Activated CD4-positive, alpha-beta memory T cell treated with anti-CD3 and anti-CD28 coated beads, Interleukin-2, amount 10 ng/mL, durations not matched to agents 7 days and 5 days (primary cell): ENCODE results near the gene TTLL6. TPM values are rescaled to one million over a fixed set of nuclear protein-coding genes. Genes with fewer than 3 reads are reported as not detected.
A peak's percentile ranks its signal among the peaks of the same experiment; 100 is the strongest.
"Not testable (repeated sequence)": the region's sequence is repeated elsewhere in the genome, so short reads cannot be mapped to it uniquely, and the experiment has no call there.

Experiments used
- CTCF ChIA-PET: fragments of 350-600 bp; sonication (Branson Sonifier 250); formaldehyde crosslinking; loops from one replicate; lab custom pipeline; 2021; ENCODE audit warnings: antibody characterized with exemption, inconsistent platforms; lab: Charles Lee
- POLR2A ChIA-PET: fragments of 350-600 bp; sonication (Branson Sonifier 250); formaldehyde crosslinking; loops from one replicate; lab custom pipeline; 2021; ENCODE audit warnings: antibody characterized with exemption; lab: Charles Lee
- DNase-seq: peaks from one replicate; pipeline ENCODE4 v3.0.0-alpha.2; 2020
- H3K27ac Mint-ChIP-seq: one replicate; pipeline ENCODE4 v1.8.0; 2021; ENCODE audit warnings: mild to moderate bottlenecking, mixed read lengths
- H3K27me3 Mint-ChIP-seq: one replicate; pipeline ENCODE4 v1.8.0; 2021; ENCODE audit warnings: mixed read lengths
- H3K36me3 Mint-ChIP-seq: one replicate; pipeline ENCODE4 v1.8.0; 2021; ENCODE audit warnings: low read depth, mixed read lengths
- H3K4me1 Mint-ChIP-seq: one replicate; pipeline ENCODE4 v1.8.0; 2021; ENCODE audit warnings: mixed read lengths
- H3K4me3 Mint-ChIP-seq: one replicate; pipeline ENCODE4 v1.8.0; 2021; ENCODE audit warnings: mild to moderate bottlenecking, mixed read lengths
- H3K9me3 Mint-ChIP-seq: one replicate; pipeline ENCODE4 v1.8.0; 2021; ENCODE audit warnings: mixed read lengths
- total RNA-seq, 2 experiments: library from RNA; stranded (reverse); gene quantifications; one replicate each; pipeline ENCODE4 v1.2.3, GENCODE V29; 2021

TTLL6 gene
- total RNA-seq, 2 experiments from 2014 or later, result not detected

- Mint-ChIP-seq H3K9me3 (no peaks in the 10 kb centered on the region), H3K4me1 (peaks cover 92% of the 10 kb centered on the region), H3K27ac (peak overlapping the region; percentile 16), H3K4me3 (no peak overlapping the region), H3K36me3 (peaks cover 52% of the 10 kb centered on the region), H3K27me3 (no peaks in the 10 kb centered on the region)
- CTCF ChIA-PET, result interaction anchor here (0.8 to 3.7 kb wide), 6 partner anchors 15 to 199 kb away, joined by 3 to 17 read pairs (median 7); no protein-coding TSS in a partner anchor
- peak; percentile 22 for DNase-seq
- POLR2A ChIA-PET, result interaction anchor here (0.9 to 1.9 kb wide), 7 partner anchors 8 to 58 kb away, joined by 3 to 6 read pairs (median 3); no protein-coding TSS in a partner anchor
Observed at GRCh38 chr17:48835971-48836370, 18.9 kb upstream of the TTLL6 start.

GRCh38 chr17:48834973-48835372 lies 17.9 kb upstream of the TTLL6 start:
- Mint-ChIP-seq H3K4me3 (no peak overlapping the region), H3K9me3 (no peaks in the 10 kb centered on the region), H3K27me3 (no peaks in the 10 kb centered on the region), H3K27ac (no peak overlapping the region), H3K36me3 (peaks cover 46% of the 10 kb centered on the region), H3K4me1 (peaks cover 87% of the 10 kb centered on the region)
- ChIA-PET POLR2A (interaction anchor here (0.9 to 1.9 kb wide), 6 partner anchors 9 to 357 kb away, joined by 3 to 5 read pairs (median 3); no protein-coding TSS in a partner anchor), CTCF (interaction anchor here (0.8 to 3.7 kb wide), 5 partner anchors 10 to 157 kb away, joined by 3 to 17 read pairs (median 10); no protein-coding TSS in a partner anchor)
- no peak for DNase-seq

- Mint-ChIP-seq H3K36me3 (peaks cover 29% of the 10 kb centered on the region), H3K9me3 (no peaks in the 10 kb centered on the region), H3K4me3 (peak overlapping the region; percentile 90), H3K4me1 (peaks cover 61% of the 10 kb centered on the region), H3K27ac (peak overlapping the region; percentile 97), H3K27me3 (peaks cover 5% of the 10 kb centered on the region)
- POLR2A ChIA-PET, result interaction anchor here (0.8 to 1.9 kb wide), 6 partner anchors 10 to 113 kb away, joined by 3 to 17 read pairs (median 4); partner anchors contain the start of gene SNF8
- CTCF ChIA-PET, result interaction anchor here (0.6 to 1.6 kb wide), 7 partner anchors 8 to 154 kb away, joined by 3 to 9 read pairs (median 4); partner anchors contain the start of gene TTLL6
- no peak for DNase-seq
Observed at GRCh38 chr17:48831549-48831883, 14.5 kb upstream of the TTLL6 start.

GRCh38 chr17:48830840-48831548 lies 14.0 kb upstream of the TTLL6 start, which contains the start of gene CALCOCO2:
Gene CALCOCO2 (plus strand): TSS chr17:48831035. CDS start chr17:48841708, 10,673 bp downstream.
- no peaks in the 10 kb centered on the region for H3K9me3 Mint-ChIP-seq
- peaks cover 56% of the 10 kb centered on the region for H3K4me1 Mint-ChIP-seq
- H3K27me3 Mint-ChIP-seq, result peaks cover 5% of the 10 kb centered on the region
- DNase-seq, result peak; percentile 91
- H3K4me3 Mint-ChIP-seq, result peak within 1 kb of the TSS; percentile 90
- ChIA-PET POLR2A (interaction anchor here (0.6 to 1.9 kb wide), 11 partner anchors 9 to 114 kb away, joined by 3 to 17 read pairs (median 4); partner anchors contain the start of gene SNF8), CTCF (interaction anchor here (0.6 to 1.6 kb wide), 8 partner anchors 8 to 154 kb away, joined by 3 to 9 read pairs (median 4); partner anchors contain the start of gene TTLL6)
- H3K27ac Mint-ChIP-seq, result peak within 1 kb of the TSS; percentile 97
- H3K36me3 Mint-ChIP-seq, result peaks cover 24% of the 10 kb centered on the region

- POLR2A ChIA-PET, result no interaction called here
- Mint-ChIP-seq H3K27me3 (peaks cover 20% of the 10 kb centered on the region), H3K9me3 (no peaks in the 10 kb centered on the region), H3K4me1 (peaks cover 9% of the 10 kb centered on the region), H3K36me3 (no peaks in the 10 kb centered on the region), H3K4me3 (no peak overlapping the region), H3K27ac (no peak overlapping the region)
- CTCF ChIA-PET, result no interaction called here
- DNase-seq, result no peak
Observed at GRCh38 chr17:48825446-48826381, 8.7 kb upstream of the TTLL6 start.

GRCh38 chr17:48820936-48821335 lies 3.9 kb upstream of the TTLL6 start:
- H3K36me3 Mint-ChIP-seq, H3K4me3 Mint-ChIP-seq, H3K27ac Mint-ChIP-seq, H3K9me3 Mint-ChIP-seq, DNase-seq: not testable (repeated sequence)
- CTCF ChIA-PET, result interaction anchor here (1.6 kb wide), 1 partner anchor 63 kb away, joined by 5 read pairs; no protein-coding TSS in a partner anchor
- Mint-ChIP-seq H3K27me3 (peaks cover 47% of the 10 kb centered on the region), H3K4me1 (peaks cover 14% of the 10 kb centered on the region)
- POLR2A ChIA-PET, result interaction anchor here (1.6 kb wide), 1 partner anchor 10 kb away, joined by 4 read pairs; the partner anchor contains the start of gene CALCOCO2

GRCh38 chr17:48819466-48819865 lies 2.4 kb upstream of the TTLL6 start:
- H3K4me1 Mint-ChIP-seq, result peaks cover 18% of the 10 kb centered on the region
- CTCF ChIA-PET, result interaction anchor here (1.6 to 2.1 kb wide), 2 partner anchors 59 to 65 kb away, joined by 5 to 8 read pairs; no protein-coding TSS in a partner anchor
- peaks cover 58% of the 10 kb centered on the region for H3K27me3 Mint-ChIP-seq
- POLR2A ChIA-PET, result no interaction called here
- no peak for DNase-seq
- no peak overlapping the region for H3K27ac Mint-ChIP-seq
- H3K9me3 Mint-ChIP-seq, result no peaks in the 10 kb centered on the region
- no peak overlapping the region for H3K4me3 Mint-ChIP-seq
- H3K36me3 Mint-ChIP-seq, result no peaks in the 10 kb centered on the region

GRCh38 chr17:48818361-48818841 lies 1.4 kb upstream of the TTLL6 start:
- peaks cover 60% of the 10 kb centered on the region for H3K27me3 Mint-ChIP-seq

GRCh38 chr17:48816438-48816773 lies 623 bp downstream of the TTLL6 start:
- DNase-seq, result no peak
- Mint-ChIP-seq H3K4me3 (peak overlapping the region; percentile 52), H3K4me1 (peaks cover 18% of the 10 kb centered on the region), H3K36me3 (no peaks in the 10 kb centered on the region), H3K27ac (no peak overlapping the region), H3K9me3 (no peaks in the 10 kb centered on the region), H3K27me3 (peaks cover 59% of the 10 kb centered on the region)
- ChIA-PET POLR2A (interaction anchor here (1.6 to 1.8 kb wide), 2 partner anchors 63 to 128 kb away, joined by 4 to 5 read pairs; partner anchors contain the start of gene SNF8), CTCF (interaction anchor here (0.7 to 16.6 kb wide), 12 partner anchors 8 to 137 kb away, joined by 3 to 570 read pairs (median 5); partner anchors contain the start of gene ATP5MC1)

More at GRCh38 chr17:48818361-48818841, 1.4 kb upstream of the TTLL6 start:
- Mint-ChIP-seq H3K4me3 (no peak overlapping the region), H3K4me1 (peaks cover 18% of the 10 kb centered on the region), H3K9me3 (no peaks in the 10 kb centered on the region), H3K27ac (no peak overlapping the region), H3K36me3 (no peaks in the 10 kb centered on the region)
- ChIA-PET POLR2A (interaction anchor here (1.3 to 1.4 kb wide), 3 partner anchors 12 to 89 kb away, joined by 3 to 5 read pairs (median 3); no protein-coding TSS in a partner anchor), CTCF (interaction anchor here (1.1 to 2.2 kb wide), 3 partner anchors 13 to 60 kb away, joined by 5 to 8 read pairs (median 5); no protein-coding TSS in a partner anchor)
- DNase-seq, result no peak

- ChIA-PET CTCF (interaction anchor here (1.1 to 16.6 kb wide), 9 partner anchors 9 to 136 kb away, joined by 3 to 570 read pairs (median 6); partner anchors contain the start of gene ATP5MC1), POLR2A (interaction anchor here (1.3 to 1.8 kb wide), 3 partner anchors 9 to 129 kb away, joined by 3 to 5 read pairs (median 4); partner anchors contain the start of gene SNF8)
- Mint-ChIP-seq H3K9me3 (no peaks in the 10 kb centered on the region), H3K27ac (no peak overlapping the region), H3K36me3 (no peaks in the 10 kb centered on the region), H3K4me1 (peaks cover 18% of the 10 kb centered on the region), H3K27me3 (peaks cover 56% of the 10 kb centered on the region), H3K4me3 (no peak overlapping the region)
- no peak for DNase-seq
Observed at GRCh38 chr17:48815311-48815710, 1.7 kb downstream of the TTLL6 start.

- no peaks in the 10 kb centered on the region for H3K36me3 Mint-ChIP-seq
- H3K27me3 Mint-ChIP-seq, result peaks cover 52% of the 10 kb centered on the region
- no peak overlapping the region for H3K27ac Mint-ChIP-seq
- peaks cover 18% of the 10 kb centered on the region for H3K4me1 Mint-ChIP-seq
- CTCF ChIA-PET, result interaction anchor here (1.0 to 16.6 kb wide), 6 partner anchors 9 to 218 kb away, joined by 4 to 570 read pairs (median 7); no protein-coding TSS in a partner anchor
- peak; percentile 56 for DNase-seq
- no peaks in the 10 kb centered on the region for H3K9me3 Mint-ChIP-seq
- no peak overlapping the region for H3K4me3 Mint-ChIP-seq
- POLR2A ChIA-PET, result interaction anchor here (1.3 to 1.5 kb wide), 2 partner anchors 9 to 64 kb away, joined by 3 to 5 read pairs; no protein-coding TSS in a partner anchor
Observed at GRCh38 chr17:48814504-48814903, 2.5 kb downstream of the TTLL6 start.
